G401 (cell line): ENCODE measurements around the gene MOB2. TPM values are rescaled to one million over a fixed set of nuclear protein-coding genes. Genes with fewer than 3 reads are reported as not detected.

Experiments used
- DNase-seq: peaks from one replicate; pipeline ENCODE4 v3.0.0-alpha.2; 2015; ENCODE audit warnings: low spot score
- in situ Hi-C: cut with HindIII; loops from 2 replicates; pipeline ENCODE4 v1.10.0; 2016; ENCODE audit warnings: low sequenced_read_pairs, mixed read lengths
- total RNA-seq: library from RNA; depleted of rRNA; stranded (reverse); fragments of >200 nt; shearing (Covaris generic); gene quantifications from 2 replicates; pipeline ENCODE4 v1.2.3, GENCODE V29; 2014

MOB2 gene
- total RNA-seq, 1 experiment from 2014 or later = 27.4 TPM

- in situ Hi-C loops = no loop called here
- DNase-seq = no peak
Measured at GRCh38 chr11:1507381-1508140, 21.0 kb upstream of the MOB2 start.

- no peak for DNase-seq
- in situ Hi-C loops = no loop called here
Measured at GRCh38 chr11:1506981-1507380, 20.4 kb upstream of the MOB2 start.

DNA sequence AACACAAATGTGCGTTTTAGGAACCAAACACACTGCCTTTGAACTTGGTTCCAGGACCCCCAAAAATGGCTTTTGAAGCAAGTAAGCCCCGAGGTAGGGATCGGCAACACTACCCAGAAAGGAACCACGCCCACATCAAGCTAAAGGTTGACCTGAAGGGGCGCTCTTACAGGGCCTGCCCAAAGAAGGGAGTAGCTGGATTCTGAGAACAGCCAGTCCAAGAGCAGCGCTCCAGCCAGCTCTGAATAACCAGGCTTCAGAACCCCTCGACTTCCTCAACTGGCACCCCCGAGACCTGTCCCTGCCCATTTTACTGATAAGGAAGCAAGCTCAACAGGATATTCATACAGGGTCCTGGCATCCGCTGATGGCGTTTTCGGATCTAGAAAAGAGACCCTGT is 18.9 kb upstream of the MOB2 start:
- DNase-seq = no peak
- in situ Hi-C loops = no loop called here

DNA sequence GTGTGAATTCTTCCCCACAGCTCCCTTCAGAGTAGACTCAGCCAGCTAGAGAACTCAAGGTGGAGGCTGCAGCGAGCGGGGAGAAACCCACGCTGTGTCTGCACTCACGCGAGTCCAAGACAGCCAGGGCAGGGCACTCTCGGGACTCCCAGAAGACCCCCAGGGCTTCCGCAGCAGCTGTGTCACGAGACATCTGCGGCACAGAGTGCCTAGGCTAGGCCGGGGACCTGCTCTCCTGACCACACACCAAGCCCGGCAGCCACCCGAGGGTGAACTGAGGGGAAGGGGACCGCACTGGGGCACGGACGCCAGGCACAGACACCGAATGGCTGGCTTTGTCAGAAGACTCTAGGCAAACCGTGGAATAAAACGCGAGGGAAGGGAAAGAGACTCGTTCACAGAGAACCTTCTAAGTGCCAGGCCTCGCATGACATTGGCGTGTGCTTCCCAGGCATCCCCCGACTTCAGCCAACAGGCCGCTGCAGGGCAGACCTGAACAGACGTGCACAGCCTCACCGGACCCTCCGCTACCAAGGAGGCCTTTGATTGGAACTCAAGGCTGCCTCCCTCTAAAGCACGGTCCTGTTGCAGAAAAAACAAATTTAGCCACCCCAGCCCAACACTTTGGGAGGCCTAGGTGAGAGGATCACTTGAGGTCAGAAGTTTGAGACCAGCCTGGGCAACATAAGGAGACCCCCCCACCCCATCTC is 18.2 kb upstream of the MOB2 start:
- in situ Hi-C loops = no loop called here
- DNase-seq = no peak

GRCh38 chr11:1504138-1504537 is 17.6 kb upstream of the MOB2 start:
- in situ Hi-C loops = no loop called here
- DNase-seq = no peak

DNA sequence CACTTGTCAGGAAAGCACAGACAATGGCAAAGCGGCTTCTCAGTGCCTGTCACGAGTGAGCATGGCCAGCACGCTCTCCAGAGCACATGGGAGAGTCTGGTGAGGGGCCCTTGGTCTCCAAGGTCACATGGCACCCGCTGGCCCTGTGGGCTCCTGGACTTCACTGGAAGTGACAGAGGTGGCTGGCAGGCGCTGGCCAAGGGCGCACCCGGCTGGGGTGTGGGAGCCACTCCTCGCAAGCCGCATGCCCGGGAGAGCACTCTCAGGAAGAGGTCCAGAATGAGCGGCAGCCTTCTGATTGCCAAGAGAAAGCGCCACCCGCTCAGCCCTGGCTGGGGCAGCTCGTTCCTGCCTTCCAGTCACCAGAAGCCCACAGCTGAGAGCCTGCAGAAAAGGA is 17.1 kb upstream of the MOB2 start:
- DNase-seq = peak; percentile 69
- in situ Hi-C loops = no loop called here

DNA sequence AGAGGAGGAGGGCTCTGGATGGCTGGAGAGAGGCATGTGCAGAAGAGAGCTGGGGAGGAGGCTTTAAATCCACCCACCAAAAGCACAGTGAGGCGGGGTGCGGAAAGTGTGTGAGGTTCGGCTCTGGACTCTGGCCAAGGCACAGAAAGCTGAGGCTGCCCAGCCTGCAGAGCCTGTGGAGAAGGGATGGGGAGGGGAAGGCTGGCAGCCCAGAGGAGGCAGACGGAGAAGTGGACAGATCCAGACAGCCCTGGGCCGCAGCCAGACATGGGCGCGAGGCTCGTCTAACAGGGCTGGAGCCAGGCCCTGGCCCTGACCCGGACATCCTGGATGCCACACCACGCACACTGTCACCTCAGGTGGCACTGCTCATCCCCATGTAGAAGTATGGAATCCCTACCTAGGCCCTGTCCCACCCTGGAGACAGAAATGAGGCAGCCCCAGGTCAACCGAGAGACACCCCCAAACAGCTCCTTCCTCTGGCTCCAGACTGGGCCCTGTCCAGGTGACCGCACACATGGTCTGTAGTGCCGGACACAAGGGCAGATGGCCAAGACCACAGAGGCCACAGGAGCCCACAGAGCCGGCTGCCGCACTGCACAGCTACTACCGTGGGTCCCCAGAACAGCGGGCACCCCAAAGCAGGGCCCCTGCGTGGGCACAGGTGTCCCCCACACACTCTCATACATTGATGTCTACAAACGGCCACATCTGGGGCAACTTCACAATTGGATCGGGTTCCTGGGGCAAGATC is 16.6 kb upstream of the MOB2 start:
- in situ Hi-C loops = no loop called here
- DNase-seq = peak; percentile 93

DNA sequence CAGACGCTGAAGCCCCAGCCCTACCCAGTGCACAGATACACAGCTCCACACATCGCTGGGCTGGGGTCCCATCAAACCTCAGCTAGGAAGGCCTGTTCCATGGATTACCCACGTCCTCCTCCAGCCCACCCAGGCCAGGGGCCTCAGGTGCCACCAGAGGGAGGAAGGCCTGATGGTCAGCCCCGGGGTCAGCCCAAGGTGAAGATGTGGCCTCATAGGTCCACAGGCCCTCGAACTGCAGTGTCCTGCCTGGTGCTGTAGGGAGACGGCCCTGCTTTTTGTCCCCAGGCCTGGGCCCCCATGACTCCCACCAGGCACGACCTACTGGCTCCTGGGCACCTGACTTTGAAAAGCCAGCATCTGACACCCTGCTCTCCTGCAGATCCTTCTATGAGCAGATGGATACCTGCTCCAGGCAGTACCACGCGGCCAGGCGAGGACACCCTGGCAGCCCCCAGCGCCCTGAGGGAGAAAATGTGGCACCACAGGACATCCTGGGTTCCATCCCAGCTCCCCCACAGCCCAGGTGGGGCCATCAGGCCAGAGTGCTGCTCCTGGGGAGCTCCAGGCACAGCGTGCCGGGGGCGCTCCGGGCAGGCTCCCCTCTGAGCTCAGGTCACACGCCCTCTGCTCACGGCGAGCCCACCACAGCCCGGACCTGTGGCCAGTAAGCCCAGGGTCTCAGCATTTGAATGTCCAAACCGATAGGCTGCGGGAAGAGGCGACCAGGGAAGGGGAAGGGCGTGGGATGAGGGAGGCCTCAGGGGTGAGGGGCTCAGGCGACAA is 15.8 kb upstream of the MOB2 start:
- no peak for DNase-seq
- in situ Hi-C loops = no loop called here

- in situ Hi-C loops = no loop called here
- DNase-seq = peak; percentile 82
Measured at GRCh38 chr11:1501421-1502167, 15.0 kb upstream of the MOB2 start.

GRCh38 chr11:1500466-1501420 is 14.2 kb upstream of the MOB2 start:
- in situ Hi-C loops = no loop called here
- DNase-seq = no peak

DNA sequence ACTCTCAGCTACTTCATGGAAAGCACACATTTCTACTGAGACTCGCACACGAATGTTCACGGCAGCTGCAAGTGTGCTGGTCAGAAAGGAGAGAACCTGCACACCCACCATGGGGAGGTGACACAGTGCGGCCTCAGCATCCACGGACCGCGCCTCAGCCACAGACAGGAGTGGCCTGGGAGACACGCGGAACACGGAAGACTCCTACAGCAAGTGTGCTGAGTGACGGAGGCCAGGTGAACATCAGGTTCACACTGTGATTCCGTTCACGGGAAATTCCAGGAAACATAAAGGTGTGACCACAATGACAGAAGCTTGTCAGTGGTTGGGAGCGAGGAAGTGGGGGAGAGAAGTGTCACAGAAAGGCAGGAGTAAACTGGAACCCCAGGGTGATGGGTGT is 13.3 kb upstream of the MOB2 start:
- in situ Hi-C loops = no loop called here
- no peak for DNase-seq

- in situ Hi-C loops = no loop called here
- no peak for DNase-seq
Measured at GRCh38 chr11:1499261-1499890, 12.8 kb upstream of the MOB2 start.

- in situ Hi-C loops = no loop called here
- DNase-seq = no peak
Measured at GRCh38 chr11:1498262-1498661, 11.7 kb upstream of the MOB2 start.

DNA sequence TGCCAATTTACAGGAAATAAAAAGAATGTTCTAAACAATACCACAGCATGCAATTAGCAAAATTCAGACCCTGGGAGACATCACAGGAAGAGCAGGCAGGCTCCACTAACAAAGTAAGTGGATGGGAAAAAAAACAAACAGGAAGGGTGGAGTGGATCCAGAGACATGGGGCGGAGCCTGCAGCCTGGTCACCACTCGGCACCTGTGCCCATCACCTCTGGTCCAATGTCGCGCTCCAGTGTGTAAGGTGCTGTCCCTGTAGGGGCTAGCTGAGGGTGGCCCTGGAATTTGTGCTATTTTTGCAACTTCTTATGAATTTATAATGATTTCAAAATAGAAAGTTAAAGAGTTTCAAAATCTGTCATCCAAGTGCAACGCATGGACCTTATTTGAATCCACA is 11.0 kb upstream of the MOB2 start:
- in situ Hi-C loops = no loop called here
- DNase-seq = no peak

DNA sequence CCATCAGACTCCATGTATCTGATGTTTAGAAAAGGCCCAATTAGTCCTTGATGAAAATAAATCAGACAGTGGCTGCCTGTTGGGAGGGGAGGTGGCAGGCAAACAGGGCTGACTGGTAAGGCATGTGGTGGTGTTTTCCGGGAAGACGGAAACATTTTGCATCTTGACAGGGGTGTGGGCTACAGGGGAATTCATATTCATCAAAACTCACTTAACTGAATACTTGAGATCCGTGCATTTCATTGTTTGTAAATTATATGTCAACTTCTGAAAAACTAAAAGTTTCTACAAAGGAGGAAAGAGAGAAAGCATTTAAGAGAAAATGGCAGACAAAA is 10.1 kb upstream of the MOB2 start:
- in situ Hi-C loops = no loop called here
- DNase-seq = no peak

DNA sequence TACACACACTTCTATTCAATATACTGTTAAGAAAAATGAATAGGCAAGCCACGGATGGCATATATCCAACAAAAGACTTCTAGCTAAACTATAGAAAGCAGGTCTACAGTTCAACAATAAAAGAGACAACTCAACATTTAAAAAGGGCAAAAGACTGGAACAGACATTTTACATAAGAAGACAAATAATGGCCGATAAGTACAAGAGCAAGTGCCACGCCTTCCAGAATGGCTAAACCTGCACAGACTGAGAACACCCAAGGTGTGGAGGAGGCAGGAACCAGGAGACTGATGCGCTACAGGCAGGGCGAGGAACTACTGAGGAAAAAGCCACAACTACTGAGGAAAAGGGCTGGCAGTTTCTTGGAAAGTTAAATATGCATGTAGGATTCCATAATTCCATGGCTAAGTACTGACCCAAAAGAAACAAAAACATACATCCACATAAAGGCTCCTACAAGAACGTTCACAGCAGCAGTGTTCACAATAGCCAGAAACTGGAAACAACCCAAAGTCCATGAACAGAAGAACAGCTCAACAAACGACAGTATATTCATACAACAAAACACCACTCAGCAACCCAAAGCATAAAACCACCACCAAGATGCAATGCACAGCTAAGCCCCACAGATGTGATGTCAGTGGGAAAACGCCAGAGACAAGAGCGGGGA is 9.6 kb upstream of the MOB2 start:
- in situ Hi-C loops = no loop called here
- DNase-seq = no peak

DNA sequence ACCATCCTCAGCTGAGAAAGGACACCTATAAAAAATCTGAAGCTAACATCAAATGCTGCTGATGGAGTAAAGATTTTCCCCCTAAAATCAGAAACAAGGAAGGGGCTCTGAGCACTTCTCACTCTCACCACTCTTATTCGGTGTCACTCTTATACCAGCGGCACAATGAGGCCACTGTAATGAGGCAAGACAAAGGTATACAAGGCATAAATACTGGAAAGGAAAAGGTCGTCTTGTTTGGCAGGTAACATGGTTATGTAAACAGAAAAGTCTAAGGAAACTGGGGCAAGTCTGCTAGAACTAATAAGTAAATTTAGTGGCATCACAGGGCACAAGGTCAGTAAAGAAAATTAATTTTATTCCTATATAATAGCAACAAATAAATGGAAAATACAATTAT is 8.1 kb upstream of the MOB2 start:
- no peak for DNase-seq
- in situ Hi-C loops = no loop called here
